Heart left ventricle (tissue), 13 donors: ENCODE results near the gene CD244.

Experiments
- CTCF ChIP-seq, 12 donors: fragments of 200-600 bp; sonication (generic) in 4 of 12; IDR thresholded peaks; one replicate each; pipeline versions ENCODE4 v1.5.0 to v1.8.0; 2018 to 2022; ENCODE audit warnings: antibody characterized with exemption in 12 of 12, mild to moderate bottlenecking in 5 of 12
- POLR2A ChIP-seq, 2 donors: fragments of 450-650 bp; IDR thresholded peaks; one replicate each; pipeline ENCODE4 v1.6.1; 2017; ENCODE audit warnings: antibody characterized with exemption in 2 of 2, mild to moderate bottlenecking in 2 of 2, moderate library complexity in 2 of 2
- donor health status: ischemic (EF 13 %, LVEDD 7.1; RV severe dilation, severe dysfunction).
- donor health status: DM: no; HTN: yes; CAD: no.
- donor health status: DM: no; HTN: no; CAD: no.
- donor health status: ischemic (EF 25% LVEDD 6.9; RV normal size, moderate dysfunction).
- donor health status: ischemic (EF 25% LVEDD 5.7; RV mildly dilated, moderate dysfunction).
- donor health status: ischemic (EF 35%, LVEDD 5.7; RV mildly dilated, moderate dysfunction).
- donor health status: nonischemic (EF 11% LVEDD 7.7; RV severe dilation, severe dysfunction).
- donor health status: DM: yes; HTN: yes; CAD: no.
- donor health status: PGD.
- donor health status: ischemic (EF 29% LVEDD 5.4; RV normal size, mild dysfunction).
- donor health status: nonischemic (EF 23%, LVEDD 6.1; RV moderate dilation, normal function).

- TF ChIP-seq CTCF (IDR thresholded peaks at IDR 0.05): no peak
- no peak for TF ChIP-seq POLR2A (IDR thresholded peaks at IDR 0.05)
Observed at GRCh38 chr1:160866001-160866694, 3.5 kb upstream of the CD244 start.
